Naive B cell (primary cell): ENCODE data around the gene PRR5L. TPM values are rescaled to one million over a fixed set of nuclear protein-coding genes. Genes with fewer than 3 reads are reported as not detected.

Experiments used
- ATAC-seq, 2 donors: fragments of 150-1000 bp; cut with Tn5 transposase; 2 replicates each; pipeline ENCODE4 v1.10.0; 2021; ENCODE audit warnings: low read depth in 2 of 2, mild to moderate bottlenecking in 2 of 2, moderate library complexity in 2 of 2
- DNase-seq: peaks from one replicate; pipeline ENCODE4 v3.0.0; 2022
- H3K27ac Mint-ChIP-seq, 6 donors: one replicate each; pipeline ENCODE4 v1.8.0; 2020 to 2022; ENCODE audit warnings: mild to moderate bottlenecking in 6 of 6, mixed read lengths in 6 of 6, moderate library complexity in 5 of 6, inconsistent platforms in 2 of 6
- H3K27me3 Mint-ChIP-seq, 3 donors: one replicate each; pipeline ENCODE4 v1.8.0; 2021 to 2022; ENCODE audit warnings: mixed read lengths in 3 of 3, mild to moderate bottlenecking in 1 of 3
- H3K36me3 Mint-ChIP-seq, 2 donors: one replicate each; pipeline ENCODE4 v1.8.0; 2020 to 2022; ENCODE audit warnings: mixed read lengths in 2 of 2, inconsistent platforms in 1 of 2, mild to moderate bottlenecking in 1 of 2
- H3K4me1 Mint-ChIP-seq, 3 donors: one replicate each; pipeline ENCODE4 v1.8.0; 2020 to 2022; ENCODE audit warnings: mixed read lengths in 3 of 3, inconsistent platforms in 1 of 3, mild to moderate bottlenecking in 1 of 3, moderate library complexity in 1 of 3
- H3K4me3 Mint-ChIP-seq, 8 donors: one replicate each; pipeline ENCODE4 v1.8.0; 2020 to 2022; ENCODE audit warnings: mild to moderate bottlenecking in 8 of 8, mixed read lengths in 8 of 8, moderate library complexity in 8 of 8, inconsistent platforms in 2 of 8
- H3K9me3 Mint-ChIP-seq, 7 donors: one replicate each; pipeline ENCODE4 v1.8.0; 2020 to 2022; ENCODE audit warnings: mixed read lengths in 7 of 7, mild to moderate bottlenecking in 5 of 7, inconsistent platforms in 2 of 7, moderate library complexity in 1 of 7
- polyA plus RNA-seq, 6 donors: library from polyadenylated mRNA; unstranded; fragments of 300-500 nt; fragmentation: Illumina TruSeq; gene quantifications; one replicate each; pipeline ENCODE4 v1.2.3, GENCODE V29; 2021; ENCODE audit warnings: low read depth in 6 of 6

The PRR5L gene, protein sequence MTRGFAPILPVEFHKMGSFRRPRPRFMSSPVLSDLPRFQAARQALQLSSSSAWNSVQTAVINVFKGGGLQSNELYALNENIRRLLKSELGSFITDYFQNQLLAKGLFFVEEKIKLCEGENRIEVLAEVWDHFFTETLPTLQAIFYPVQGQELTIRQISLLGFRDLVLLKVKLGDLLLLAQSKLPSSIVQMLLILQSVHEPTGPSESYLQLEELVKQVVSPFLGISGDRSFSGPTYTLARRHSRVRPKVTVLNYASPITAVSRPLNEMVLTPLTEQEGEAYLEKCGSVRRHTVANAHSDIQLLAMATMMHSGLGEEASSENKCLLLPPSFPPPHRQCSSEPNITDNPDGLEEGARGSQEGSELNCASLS
- 1 to 10 TPM in 4 of 6 donors, under 1 TPM in 1, not detected in 1; 0.97 to 4.9 (median 1.9) TPM for polyA plus RNA-seq

DNA sequence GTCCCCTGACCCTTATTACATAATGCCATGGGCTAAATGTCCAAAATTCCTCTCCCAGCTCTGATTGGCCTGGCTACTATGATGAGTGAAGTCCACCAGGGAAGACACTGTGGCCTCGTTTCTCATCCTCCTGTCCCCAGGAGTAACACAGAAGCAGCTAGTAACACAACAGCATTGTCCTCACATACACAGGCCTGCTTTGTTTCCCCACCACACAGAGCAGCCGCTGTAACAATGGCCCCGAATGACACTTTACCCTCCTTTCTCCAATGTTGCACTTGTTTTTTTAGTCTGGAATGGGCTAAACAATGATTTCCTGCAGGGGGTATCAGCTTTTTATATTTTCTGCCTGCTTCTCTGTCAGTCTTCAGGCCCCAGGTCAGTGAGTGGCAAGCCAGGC is at the start of gene PRR5L:
PRR5L (plus strand) TSS at position 363 of the 400 bp plus-strand sequence. CDS start 104,834 bp downstream, outside the sequence.
- DNase-seq, result no peak
- Mint-ChIP-seq H3K4me3 (no peak within 1 kb of the TSS), H3K27me3 (peaks cover 10 to 21% (median 11%) of the 10 kb centered on the region in 3 donors), H3K4me1 (peaks cover 0 to 4% (median 3%) of the 10 kb centered on the region in 3 donors), H3K36me3 (no peaks in the 10 kb centered on the region), H3K27ac (no peak within 1 kb of the TSS), H3K9me3 (no peaks in the 10 kb centered on the region)
- no peak for ATAC-seq

DNA sequence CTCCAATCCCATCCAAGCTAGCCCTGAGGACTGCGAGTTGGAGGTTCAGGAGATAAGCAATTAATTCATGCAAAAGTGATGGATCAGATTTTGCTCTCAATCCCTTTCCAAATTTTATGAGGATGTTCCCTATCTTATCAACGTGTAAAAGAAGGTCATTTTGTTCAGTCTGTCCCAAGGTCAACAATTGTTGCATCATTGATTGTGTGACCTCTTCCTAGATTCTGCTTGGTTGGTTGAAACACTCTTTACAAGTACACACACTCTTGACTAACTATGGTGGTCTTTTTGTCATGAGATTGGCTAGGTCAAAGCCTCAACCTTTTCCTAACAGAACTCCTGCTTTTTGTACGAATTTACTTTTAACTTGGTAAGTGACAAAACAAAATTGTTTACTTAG is 48.6 kb upstream of the PRR5L start:
- ATAC-seq (no peak), DNase-seq (no peak)
- Mint-ChIP-seq H3K36me3 (peaks cover 0 to 8% of the 10 kb centered on the region in 2 donors), H3K4me1 (no peaks in the 10 kb centered on the region), H3K27ac (peak overlapping the region in 1 of 6 donors; percentile 87), H3K9me3 (peaks cover 0 to 27% (median 6%) of the 10 kb centered on the region in 7 donors), H3K4me3 (no peak overlapping the region), H3K27me3 (peaks cover 52 to 60% (median 56%) of the 10 kb centered on the region in 3 donors)

DNA sequence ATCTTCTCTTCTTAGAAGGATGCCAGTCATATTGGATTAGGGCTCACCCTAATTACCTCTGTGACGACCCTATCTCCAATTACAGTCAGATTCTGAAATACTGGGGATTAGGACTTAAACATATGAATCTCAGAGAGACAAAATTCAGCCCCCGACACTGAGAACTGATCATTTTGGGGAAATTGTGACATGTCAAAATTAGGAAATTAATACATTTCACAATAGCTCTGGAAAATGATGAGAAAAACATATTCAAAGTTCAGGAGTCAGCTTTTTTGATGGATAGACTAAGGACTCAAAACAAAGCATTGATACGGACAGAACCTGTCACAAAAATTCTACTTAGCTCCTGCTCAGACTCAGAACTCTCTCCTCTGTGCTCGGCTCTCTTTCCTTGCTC is 47.7 kb upstream of the PRR5L start:
- peaks cover 0 to 27% (median 6%) of the 10 kb centered on the region in 7 donors for H3K9me3 Mint-ChIP-seq
- no peak overlapping the region for H3K27ac Mint-ChIP-seq
- ATAC-seq, result no peak
- no peaks in the 10 kb centered on the region for H3K4me1 Mint-ChIP-seq
- H3K27me3 Mint-ChIP-seq, result peaks cover 48 to 65% (median 56%) of the 10 kb centered on the region in 3 donors
- H3K36me3 Mint-ChIP-seq, result peaks cover 0 to 8% of the 10 kb centered on the region in 2 donors
- no peak overlapping the region for H3K4me3 Mint-ChIP-seq
- no peak for DNase-seq

DNA sequence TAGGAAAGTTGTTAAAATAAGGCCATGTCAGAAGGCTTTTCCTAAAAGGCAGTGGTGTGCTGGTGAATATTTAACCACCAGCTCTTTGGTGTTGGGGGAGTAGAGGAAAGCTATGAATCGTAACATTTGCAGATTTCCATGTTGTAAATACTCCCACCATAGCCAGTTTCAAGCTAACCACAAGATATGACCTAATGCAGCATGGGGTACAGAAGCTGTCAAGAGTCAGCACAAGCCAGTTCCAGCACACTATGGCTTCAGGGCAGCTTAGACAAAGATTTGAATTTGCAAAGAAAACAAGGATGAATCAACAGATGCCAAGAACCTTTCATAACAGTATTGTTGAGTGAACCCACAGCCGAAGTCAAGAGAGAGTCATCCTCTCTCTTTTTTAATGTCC is 46.8 kb upstream of the PRR5L start:
- ATAC-seq (no peak), DNase-seq (no peak)
- Mint-ChIP-seq H3K4me3 (no peak overlapping the region), H3K27me3 (peaks cover 49 to 69% (median 53%) of the 10 kb centered on the region in 3 donors), H3K36me3 (peaks cover 0 to 8% of the 10 kb centered on the region in 2 donors), H3K9me3 (peaks cover 0 to 26% (median 6%) of the 10 kb centered on the region in 7 donors), H3K27ac (no peak overlapping the region), H3K4me1 (no peaks in the 10 kb centered on the region)

DNA sequence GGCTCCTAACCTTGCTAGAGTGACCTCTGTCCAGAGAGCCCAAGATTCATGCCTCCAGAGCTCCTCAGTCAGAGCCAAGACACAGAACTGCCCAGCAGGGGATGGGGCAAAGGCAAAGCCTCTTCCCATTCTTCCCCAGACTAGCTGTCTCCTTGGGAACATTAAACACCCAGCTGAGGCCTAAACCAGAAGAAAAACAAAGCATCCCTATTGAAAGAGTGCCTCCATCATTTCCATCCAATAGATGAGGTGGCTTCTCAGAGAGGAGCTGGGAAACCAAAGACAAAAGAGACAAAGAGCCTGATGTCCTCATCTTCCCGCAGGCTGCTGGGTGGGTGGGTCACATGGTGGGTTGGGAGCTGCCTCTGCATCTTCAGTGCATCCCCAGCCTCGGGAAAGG is 44.3 kb upstream of the PRR5L start:
- no peak overlapping the region for H3K4me3 Mint-ChIP-seq
- H3K27me3 Mint-ChIP-seq, result peaks cover 46 to 54% (median 51%) of the 10 kb centered on the region in 3 donors
- no peaks in the 10 kb centered on the region for H3K4me1 Mint-ChIP-seq
- DNase-seq (no peak), ATAC-seq (no peak)
- H3K36me3 Mint-ChIP-seq, result peaks cover 0 to 8% of the 10 kb centered on the region in 2 donors
- H3K27ac Mint-ChIP-seq, result no peak overlapping the region
- peaks cover 0 to 28% (median 4%) of the 10 kb centered on the region in 7 donors for H3K9me3 Mint-ChIP-seq

DNA sequence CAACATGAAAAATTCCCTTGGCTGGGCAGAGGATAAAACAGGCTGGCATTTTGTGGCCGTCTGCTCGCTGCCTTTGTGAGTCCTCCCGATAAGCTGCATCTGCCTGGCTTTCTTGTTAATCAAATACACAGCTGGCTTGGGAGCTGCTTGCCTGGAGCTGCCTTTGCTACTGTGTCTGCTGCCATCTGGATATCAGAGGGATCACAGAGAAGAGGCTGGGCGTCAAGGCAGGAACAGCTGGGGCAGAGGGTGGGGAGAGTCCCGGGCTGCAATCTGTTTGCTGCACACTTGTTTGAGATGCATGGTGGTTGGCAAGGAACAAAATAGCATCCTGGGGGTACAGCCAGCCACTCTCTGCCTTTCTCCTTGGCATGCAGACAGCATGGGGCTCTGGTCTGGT is 42.9 kb upstream of the PRR5L start:
- Mint-ChIP-seq H3K27me3 (peaks cover 51 to 54% (median 54%) of the 10 kb centered on the region in 3 donors), H3K27ac (no peak overlapping the region), H3K36me3 (peaks cover 0 to 8% of the 10 kb centered on the region in 2 donors), H3K4me3 (no peak overlapping the region), H3K9me3 (peaks cover 0 to 28% (median 4%) of the 10 kb centered on the region in 7 donors), H3K4me1 (no peaks in the 10 kb centered on the region)
- ATAC-seq (no peak), DNase-seq (no peak)

DNA sequence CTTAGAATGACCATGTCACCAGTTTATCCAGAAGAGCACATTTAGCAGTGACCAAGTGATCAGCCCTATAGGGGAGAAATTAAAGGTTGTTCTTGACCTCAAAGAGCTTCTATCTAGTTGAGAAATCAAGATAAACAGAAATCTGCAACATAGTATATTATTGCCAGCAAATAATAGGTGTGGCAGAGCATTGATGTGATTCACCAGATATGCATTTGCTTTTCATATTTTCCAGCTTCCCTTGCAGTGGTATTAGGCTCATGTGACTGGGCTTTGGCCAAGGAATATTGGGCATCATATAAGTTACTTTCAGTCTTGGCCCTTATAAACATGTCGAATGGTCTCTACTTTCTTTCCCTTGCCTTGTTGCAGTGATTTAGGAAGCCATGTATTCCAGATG is 41.4 kb upstream of the PRR5L start:
- DNase-seq (no peak), ATAC-seq (no peak)
- Mint-ChIP-seq H3K27me3 (peaks cover 43 to 60% (median 58%) of the 10 kb centered on the region in 3 donors), H3K4me3 (no peak overlapping the region), H3K9me3 (peaks cover 0 to 28% (median 4%) of the 10 kb centered on the region in 7 donors), H3K36me3 (peaks cover 0 to 8% of the 10 kb centered on the region in 2 donors), H3K4me1 (no peaks in the 10 kb centered on the region), H3K27ac (no peak overlapping the region)

DNA sequence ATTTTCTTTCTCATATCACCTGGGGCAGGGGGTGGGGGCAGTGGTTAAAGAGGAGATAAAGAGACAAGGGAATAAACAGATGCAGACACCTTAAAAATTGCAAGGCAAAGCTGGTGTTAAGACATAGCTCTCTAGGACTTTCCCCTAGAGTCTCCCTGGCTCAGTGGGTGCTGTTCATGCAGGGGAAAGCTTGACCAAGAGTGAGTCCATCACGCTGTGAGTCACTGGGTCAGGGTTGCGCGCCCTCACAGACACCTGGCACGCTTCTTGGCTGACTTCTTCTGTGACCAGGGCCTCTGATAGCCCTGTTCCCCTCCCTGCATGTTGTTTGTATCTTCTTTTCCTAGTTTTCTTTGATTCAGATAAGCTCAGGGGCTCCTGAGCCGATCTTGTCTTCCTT is 38.7 kb upstream of the PRR5L start:
- Mint-ChIP-seq H3K27ac (peak overlapping the region in 2 of 6 donors; percentile 5 to 40), H3K4me3 (no peak overlapping the region), H3K36me3 (no peaks in the 10 kb centered on the region), H3K9me3 (peaks cover 0 to 13% (median 0%) of the 10 kb centered on the region in 7 donors), H3K27me3 (peaks cover 33 to 53% (median 51%) of the 10 kb centered on the region in 3 donors), H3K4me1 (no peaks in the 10 kb centered on the region)
- DNase-seq, result no peak
- no peak for ATAC-seq

DNA sequence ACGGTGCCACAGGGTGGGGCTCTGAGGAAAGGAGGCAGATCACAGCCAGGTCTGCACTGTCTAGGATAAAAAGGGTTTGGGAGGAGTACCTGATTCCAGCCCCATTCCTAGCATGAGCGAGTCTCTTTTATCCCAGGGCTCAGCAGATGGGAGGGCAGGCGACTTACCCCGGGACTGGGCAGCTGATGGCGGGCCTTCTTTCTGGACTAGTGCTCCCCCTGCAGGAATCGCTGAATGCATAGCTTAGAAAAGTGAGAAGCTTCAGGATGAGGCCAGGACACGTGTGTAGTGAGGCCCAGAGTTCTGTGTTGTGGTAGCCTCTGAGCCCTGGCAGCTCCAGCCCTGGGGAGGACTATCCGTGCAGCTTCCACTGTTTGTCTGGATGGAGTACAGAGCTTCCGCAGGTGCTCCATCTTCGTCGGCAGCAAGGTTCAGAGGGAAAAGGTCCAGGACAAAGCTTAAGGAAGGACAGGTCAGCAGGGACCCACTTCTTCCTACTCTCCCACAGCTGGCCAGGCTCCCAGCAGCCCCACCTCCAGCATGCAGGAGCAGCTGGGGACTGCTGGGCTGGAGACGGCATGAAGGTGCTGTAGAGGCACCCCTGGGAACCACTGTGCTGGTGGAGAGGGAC is 37.2 kb upstream of the PRR5L start:
- H3K36me3 Mint-ChIP-seq, result no peaks in the 10 kb centered on the region
- H3K4me1 Mint-ChIP-seq, result no peaks in the 10 kb centered on the region
- no peak for ATAC-seq
- no peak for DNase-seq
- H3K9me3 Mint-ChIP-seq, result peaks cover 0 to 13% (median 0%) of the 10 kb centered on the region in 7 donors
- H3K27me3 Mint-ChIP-seq, result peaks cover 38 to 58% (median 50%) of the 10 kb centered on the region in 3 donors
- H3K27ac Mint-ChIP-seq, result peak overlapping the region in 1 of 6 donors; percentile 63
- no peak overlapping the region for H3K4me3 Mint-ChIP-seq

DNA sequence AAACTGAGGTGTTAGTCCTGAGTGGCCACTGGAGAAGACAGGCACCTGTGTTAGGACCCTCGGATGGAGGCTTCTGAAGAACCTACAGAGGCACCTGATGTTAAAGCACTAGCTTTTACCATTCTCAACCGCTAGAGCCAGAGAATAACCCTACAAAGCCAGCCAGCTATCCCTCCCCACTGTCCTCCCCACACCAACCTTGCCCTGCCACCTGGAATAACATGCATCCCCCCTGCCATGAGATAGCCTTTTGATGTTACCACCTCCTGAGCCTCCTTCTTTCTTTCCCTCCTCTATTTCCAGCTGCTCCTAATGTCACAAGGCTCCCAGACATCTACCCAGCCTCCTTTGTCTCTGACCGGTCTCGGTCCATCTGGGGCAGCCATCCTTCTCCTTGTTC is 35.0 kb upstream of the PRR5L start:
- no peak for DNase-seq
- H3K27me3 Mint-ChIP-seq, result peaks cover 31 to 63% (median 46%) of the 10 kb centered on the region in 3 donors
- H3K27ac Mint-ChIP-seq, result peak overlapping the region in 1 of 6 donors; percentile 40
- no peaks in the 10 kb centered on the region for H3K36me3 Mint-ChIP-seq
- H3K4me1 Mint-ChIP-seq, result peaks cover 0 to 3% (median 0%) of the 10 kb centered on the region in 3 donors
- no peak overlapping the region for H3K4me3 Mint-ChIP-seq
- H3K9me3 Mint-ChIP-seq, result peaks cover 0 to 6% (median 0%) of the 10 kb centered on the region in 7 donors
- no peak for ATAC-seq

DNA sequence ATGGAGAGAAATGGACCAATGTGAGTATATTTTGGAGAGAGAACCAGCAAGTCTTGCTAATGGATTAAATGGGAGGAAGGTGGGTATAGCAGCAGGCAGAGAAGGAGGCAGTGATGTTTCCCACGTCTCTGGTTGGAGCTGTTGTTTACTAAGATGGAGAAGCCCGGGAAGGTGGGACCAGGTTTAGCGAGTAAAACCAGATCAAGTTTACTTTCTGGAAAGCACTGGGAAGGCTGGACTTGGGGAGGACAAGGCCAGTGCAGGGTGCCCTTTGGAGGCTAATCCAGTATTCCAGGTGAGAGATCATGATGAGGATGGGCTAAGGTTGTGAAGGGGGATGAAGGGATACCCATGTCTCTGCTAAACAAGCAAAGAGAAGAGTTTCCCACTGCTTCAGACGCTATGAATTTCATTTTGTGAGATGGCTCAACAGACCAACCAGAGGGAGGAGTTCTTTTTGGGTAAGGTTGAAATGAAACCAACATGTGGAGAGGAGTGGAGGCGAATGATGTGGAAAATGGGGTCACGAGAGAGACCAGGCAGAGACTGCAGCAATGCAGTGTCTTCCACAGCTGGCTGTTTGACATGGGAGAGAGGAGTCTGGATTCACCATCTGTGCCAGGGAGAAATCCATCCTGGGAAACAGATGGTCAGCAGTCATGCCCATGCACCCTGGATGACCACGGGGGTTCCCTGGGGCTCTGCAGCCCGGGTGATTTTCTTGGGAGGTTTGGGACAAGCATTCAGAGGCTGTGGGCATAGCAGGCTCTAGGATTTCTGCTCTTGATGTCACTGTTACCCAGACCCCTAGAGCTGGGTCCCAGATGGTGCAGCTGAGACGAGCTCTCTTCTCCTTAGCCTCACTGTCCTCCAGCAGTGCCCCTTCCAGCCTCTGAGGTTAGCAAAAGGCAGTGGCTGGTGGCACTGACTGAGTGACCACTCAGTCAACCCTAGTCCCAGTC is 31.8 kb upstream of the PRR5L start:
- H3K27me3 Mint-ChIP-seq, result peaks cover 15 to 40% (median 27%) of the 10 kb centered on the region in 3 donors
- peaks cover 0 to 4% (median 0%) of the 10 kb centered on the region in 3 donors for H3K4me1 Mint-ChIP-seq
- DNase-seq (no peak), ATAC-seq (no peak)
- no peaks in the 10 kb centered on the region for H3K36me3 Mint-ChIP-seq
- no peaks in the 10 kb centered on the region for H3K9me3 Mint-ChIP-seq
- H3K27ac Mint-ChIP-seq, result peak overlapping the region in 2 of 6 donors; percentile 74 to 77
- no peak overlapping the region for H3K4me3 Mint-ChIP-seq

DNA sequence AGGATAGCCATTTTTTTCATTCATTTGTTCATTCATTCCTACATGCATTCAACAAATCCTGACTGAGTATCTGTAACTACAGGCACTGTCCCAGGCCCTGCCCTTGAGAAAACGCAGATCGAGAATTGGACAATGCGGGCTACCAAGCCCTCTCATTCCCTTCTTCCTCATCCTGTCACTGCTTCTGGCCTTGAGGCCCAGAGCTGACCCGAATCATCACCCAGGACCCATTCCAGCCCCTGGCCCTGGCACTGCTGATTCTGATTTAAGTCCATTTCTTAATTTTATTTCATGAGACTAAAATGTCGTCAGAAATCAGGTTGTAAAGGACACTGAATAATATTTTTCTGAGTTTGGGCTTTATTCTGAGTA is 31.1 kb upstream of the PRR5L start:
- H3K4me1 Mint-ChIP-seq, result peaks cover 0 to 4% (median 0%) of the 10 kb centered on the region in 3 donors
- H3K9me3 Mint-ChIP-seq, result no peaks in the 10 kb centered on the region
- ATAC-seq (no peak), DNase-seq (no peak)
- H3K4me3 Mint-ChIP-seq, result no peak overlapping the region
- H3K36me3 Mint-ChIP-seq, result peaks cover 0 to 4% of the 10 kb centered on the region in 2 donors
- H3K27me3 Mint-ChIP-seq, result peaks cover 15 to 34% (median 21%) of the 10 kb centered on the region in 3 donors
- H3K27ac Mint-ChIP-seq, result no peak overlapping the region
